Colonic mucosa (tissue), 4 donors: Measurements from ENCODE around the gene NUDT19. TPM values are rescaled to one million over a fixed set of nuclear protein-coding genes. Genes with fewer than 3 reads are reported as not detected.

ENCODE experiments used
- DNase-seq: peaks from one replicate; pipeline ENCODE4 v3.0.0-alpha.2; 2020
- H3K27ac ChIP-seq: fragments of 200-600 bp; one replicate; pipeline ENCODE4 v1.8.0; 2021
- H3K27me3 ChIP-seq: fragments of 200-600 bp; one replicate; pipeline ENCODE4 v1.8.0; 2021
- H3K36me3 ChIP-seq: fragments of 200-600 bp; one replicate; pipeline ENCODE4 v1.8.0; 2021
- H3K4me1 ChIP-seq: fragments of 200-600 bp; one replicate; pipeline ENCODE4 v1.8.0; 2021; ENCODE audit warnings: mild to moderate bottlenecking
- H3K4me3 ChIP-seq: fragments of 200-600 bp; one replicate; pipeline ENCODE4 v1.8.0; 2021
- H3K9ac ChIP-seq, 2 donors: one replicate each; pipeline ENCODE4 v1.7.0; 2013; ENCODE audit warnings: control low read depth in 2 of 2, low read depth in 2 of 2, low read length in 2 of 2
- H3K9me3 ChIP-seq: fragments of 200-600 bp; one replicate; pipeline ENCODE4 v1.8.0; 2021
- intact Hi-C: fragments of 100-400 bp; cut with DNase I; formaldehyde crosslinking; loops from one replicate; pipeline ENCODE4 v1.14.1; 2022
- total RNA-seq, 2 donors: library from RNA; stranded (reverse); fragmentation: NEBNext Ultra II Directional in 1 of 2; extraction: Animal tissue kit (Norgen Biotek cat#: 25700) in 1 of 2; gene quantifications; one replicate each; pipeline ENCODE4 v1.2.1, GENCODE V29; 2021
- TF ChIP-seq, protein P1 (sequence below): fragments of 200-600 bp; IDR thresholded peaks from one replicate; pipeline ENCODE4 v1.8.0; 2022; ENCODE audit warnings: antibody characterized with exemption, mild to moderate bottlenecking
- donor health status: healthy.
- donor health status: DM: no; HTN: no; CAD: no.
- donor health status: DM: no; HTN: no; CAD: no.

The NUDT19 gene
- total RNA-seq, 2 donors from 2014 or later, result 19.3 to 25.1 TPM

DNA sequence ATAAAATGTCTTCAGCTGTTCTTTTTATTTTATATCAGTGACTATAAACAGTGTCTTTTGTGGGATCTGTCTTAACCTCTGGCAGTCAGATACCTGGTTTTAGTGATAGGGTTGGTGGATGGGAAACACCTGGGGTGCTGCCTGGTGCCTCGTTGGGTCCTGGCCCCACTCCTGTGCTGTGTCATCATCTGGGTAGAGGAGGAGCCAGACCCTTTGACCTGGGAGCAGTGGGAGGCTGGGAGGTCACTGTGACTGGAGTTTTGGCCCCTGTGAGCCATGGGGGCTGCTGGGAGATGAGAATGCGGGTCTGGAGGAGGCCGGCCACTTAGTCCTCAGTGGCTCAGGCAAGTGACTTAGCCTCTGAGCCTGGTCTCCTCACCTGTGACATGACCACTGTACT is 57.3 kb downstream of the NUDT19 start:
- H3K27ac ChIP-seq, result no peak overlapping the region
- no peaks in the 10 kb centered on the region for H3K36me3 ChIP-seq
- no peaks in the 10 kb centered on the region for H3K4me1 ChIP-seq
- intact Hi-C loops, result no loop called here
- H3K4me3 ChIP-seq, result no peak overlapping the region
- TF ChIP-seq, protein P1, sequence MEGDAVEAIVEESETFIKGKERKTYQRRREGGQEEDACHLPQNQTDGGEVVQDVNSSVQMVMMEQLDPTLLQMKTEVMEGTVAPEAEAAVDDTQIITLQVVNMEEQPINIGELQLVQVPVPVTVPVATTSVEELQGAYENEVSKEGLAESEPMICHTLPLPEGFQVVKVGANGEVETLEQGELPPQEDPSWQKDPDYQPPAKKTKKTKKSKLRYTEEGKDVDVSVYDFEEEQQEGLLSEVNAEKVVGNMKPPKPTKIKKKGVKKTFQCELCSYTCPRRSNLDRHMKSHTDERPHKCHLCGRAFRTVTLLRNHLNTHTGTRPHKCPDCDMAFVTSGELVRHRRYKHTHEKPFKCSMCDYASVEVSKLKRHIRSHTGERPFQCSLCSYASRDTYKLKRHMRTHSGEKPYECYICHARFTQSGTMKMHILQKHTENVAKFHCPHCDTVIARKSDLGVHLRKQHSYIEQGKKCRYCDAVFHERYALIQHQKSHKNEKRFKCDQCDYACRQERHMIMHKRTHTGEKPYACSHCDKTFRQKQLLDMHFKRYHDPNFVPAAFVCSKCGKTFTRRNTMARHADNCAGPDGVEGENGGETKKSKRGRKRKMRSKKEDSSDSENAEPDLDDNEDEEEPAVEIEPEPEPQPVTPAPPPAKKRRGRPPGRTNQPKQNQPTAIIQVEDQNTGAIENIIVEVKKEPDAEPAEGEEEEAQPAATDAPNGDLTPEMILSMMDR, result no peak
- no peaks in the 10 kb centered on the region for H3K9me3 ChIP-seq
- no peak overlapping the region for H3K9ac ChIP-seq
- no peak for DNase-seq
- H3K27me3 ChIP-seq, result no peaks in the 10 kb centered on the region

DNA sequence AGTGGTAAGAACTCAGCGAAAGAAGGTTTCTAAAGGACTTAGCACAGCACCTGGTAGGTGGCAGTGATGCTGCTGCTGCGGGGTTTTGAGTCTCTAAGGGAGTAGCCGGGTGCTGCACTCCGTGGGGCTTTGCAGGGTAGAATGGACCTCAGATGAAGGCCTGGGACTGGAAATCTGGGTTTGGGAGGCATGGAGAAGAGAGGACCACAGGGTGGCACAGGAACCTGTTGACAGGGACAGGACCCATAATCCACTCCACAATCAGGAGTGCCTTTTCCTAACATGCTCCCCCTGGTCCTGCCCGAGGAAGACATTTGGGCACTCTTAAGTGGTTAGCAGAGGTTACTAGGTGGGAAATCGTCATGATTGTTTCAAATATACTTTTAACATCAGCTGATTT is 57.7 kb downstream of the NUDT19 start:
- Histone ChIP-seq H3K9ac (no peak overlapping the region), H3K4me3 (no peak overlapping the region), H3K9me3 (no peaks in the 10 kb centered on the region), H3K4me1 (no peaks in the 10 kb centered on the region), H3K27ac (no peak overlapping the region), H3K27me3 (no peaks in the 10 kb centered on the region), H3K36me3 (no peaks in the 10 kb centered on the region)
- TF ChIP-seq, protein P1, result no peak
- intact Hi-C loops, result no loop called here
- DNase-seq, result no peak

GRCh38 chr19:32750441-32751055 is 58.9 kb downstream of the NUDT19 start:
- Histone ChIP-seq H3K4me3 (no peak overlapping the region), H3K9ac (no peak overlapping the region), H3K4me1 (no peaks in the 10 kb centered on the region), H3K27me3 (no peaks in the 10 kb centered on the region), H3K9me3 (no peaks in the 10 kb centered on the region), H3K27ac (no peak overlapping the region), H3K36me3 (no peaks in the 10 kb centered on the region)
- intact Hi-C loops, result no loop called here
- TF ChIP-seq, protein P1, result no peak
- no peak for DNase-seq

- no peak for DNase-seq
- TF ChIP-seq, protein P1, result no peak
- no peaks in the 10 kb centered on the region for H3K4me1 ChIP-seq
- no peak overlapping the region for H3K27ac ChIP-seq
- H3K9ac ChIP-seq, result no peak overlapping the region
- intact Hi-C loops, result no loop called here
- no peaks in the 10 kb centered on the region for H3K9me3 ChIP-seq
- no peaks in the 10 kb centered on the region for H3K36me3 ChIP-seq
- no peak overlapping the region for H3K4me3 ChIP-seq
- no peaks in the 10 kb centered on the region for H3K27me3 ChIP-seq
These were observed 59.4 kb downstream of the NUDT19 start for GRCh38 chr19:32751066-32751465.

DNA sequence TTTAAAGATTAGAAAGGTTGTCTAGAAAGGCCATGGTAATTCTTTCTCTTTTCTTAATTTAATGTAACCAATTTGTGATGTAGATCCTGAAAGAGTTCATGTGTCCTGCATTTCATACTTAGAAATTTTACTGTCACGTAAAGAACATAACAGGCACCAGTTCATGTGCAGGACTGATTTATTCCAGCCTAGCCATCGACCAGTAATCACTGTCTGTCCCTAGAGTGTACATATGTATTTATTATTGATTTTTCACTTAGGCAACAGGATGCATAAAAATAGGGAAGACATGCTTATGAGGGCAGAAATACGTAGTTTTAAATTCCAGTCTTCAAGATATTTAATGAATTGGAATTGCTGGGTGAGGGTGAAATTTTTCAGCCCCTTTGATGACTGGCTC is 65.6 kb downstream of the NUDT19 start:
- Histone ChIP-seq H3K4me1 (no peaks in the 10 kb centered on the region), H3K4me3 (no peak overlapping the region), H3K27ac (no peak overlapping the region), H3K27me3 (no peaks in the 10 kb centered on the region), H3K9me3 (no peaks in the 10 kb centered on the region), H3K9ac (no peak overlapping the region), H3K36me3 (no peaks in the 10 kb centered on the region)
- no peak for DNase-seq
- TF ChIP-seq, protein P1, result no peak
- intact Hi-C loops, result no loop called here

Other genes starting within 250 kb of the NUDT19 start
- gene PDCD5, start 110.6 kb upstream of the NUDT19 start, total RNA-seq, result 10 to 100 TPM; 66.7 to 70.8 TPM
- gene ANKRD27, start 16.6 kb upstream of the NUDT19 start, total RNA-seq, result 10 to 100 TPM; 36.6 to 37.1 TPM
- under 1 TPM; 0.11 to 0.15 TPM for gene RGS9BP, start 16.0 kb upstream of the NUDT19 start, total RNA-seq
- under 1 TPM in 1 of 2 donors, not detected in 1; 0.37 TPM for gene TDRD12, start 27.9 kb downstream of the NUDT19 start, total RNA-seq
- gene SLC7A9, start 177.9 kb downstream of the NUDT19 start, total RNA-seq, result 1 to 10 TPM in 1 of 2 donors, not detected in 1; 3.0 TPM